ENCODE data around the gene FGF19.

The FGF19 gene

DNA sequence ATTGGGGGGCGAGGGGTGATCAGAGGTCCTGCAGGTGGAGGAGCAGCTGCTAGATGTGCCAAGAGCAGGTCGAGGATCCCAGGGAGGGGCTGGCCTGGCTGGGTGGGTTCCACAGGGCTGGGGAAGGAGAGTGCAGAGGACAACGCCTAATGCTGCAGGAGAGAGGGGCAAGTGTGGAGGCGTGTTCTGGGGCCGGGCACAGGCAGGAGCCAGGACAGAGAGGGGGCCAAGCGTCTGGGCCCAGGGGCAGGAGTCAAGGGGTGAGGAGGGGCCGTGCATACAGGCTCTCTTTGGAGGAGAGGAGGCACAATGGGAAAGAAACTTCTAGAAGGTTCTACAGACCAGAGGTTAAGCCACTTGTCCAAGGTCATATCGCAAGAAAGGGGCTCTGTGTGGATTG lies 26.7 kb upstream of the FGF19 start:
- DNase-seq: no peak
- Mint-ChIP-seq H3K4me1 (ENCODE audit: low read depth) (no peaks in the 10 kb centered on the region), H3K4me3 (no peak overlapping the region), H3K27me3 (peaks cover 61% of the 10 kb centered on the region), H3K36me3 (ENCODE audit: low read depth) (no peaks in the 10 kb centered on the region), H3K9me3 (peaks cover 6% of the 10 kb centered on the region), H3K27ac (no peak overlapping the region)

- H3K36me3 Mint-ChIP-seq (ENCODE audit: low read depth): no peaks in the 10 kb centered on the region
- DNase-seq: no peak
- H3K9me3 Mint-ChIP-seq: no peaks in the 10 kb centered on the region
- H3K27me3 Mint-ChIP-seq: peaks cover 70% of the 10 kb centered on the region
- no peak overlapping the region for H3K4me3 Mint-ChIP-seq
- no peak overlapping the region for H3K27ac Mint-ChIP-seq
- H3K4me1 Mint-ChIP-seq (ENCODE audit: low read depth): no peaks in the 10 kb centered on the region
Observed at GRCh38 chr11:69729252-69729651, 25.4 kb upstream of the FGF19 start.

- no peak overlapping the region for H3K4me3 Mint-ChIP-seq
- no peaks in the 10 kb centered on the region for H3K36me3 Mint-ChIP-seq (ENCODE audit: low read depth)
- DNase-seq: no peak
- H3K9me3 Mint-ChIP-seq: no peaks in the 10 kb centered on the region
- H3K4me1 Mint-ChIP-seq (ENCODE audit: low read depth): no peaks in the 10 kb centered on the region
- peaks cover 84% of the 10 kb centered on the region for H3K27me3 Mint-ChIP-seq
- no peak overlapping the region for H3K27ac Mint-ChIP-seq
Observed at GRCh38 chr11:69727266-69727665, 23.4 kb upstream of the FGF19 start.

- peaks cover 84% of the 10 kb centered on the region for H3K27me3 Mint-ChIP-seq
- DNase-seq: no peak
- no peaks in the 10 kb centered on the region for H3K9me3 Mint-ChIP-seq
- no peaks in the 10 kb centered on the region for H3K36me3 Mint-ChIP-seq (ENCODE audit: low read depth)
- H3K27ac Mint-ChIP-seq: no peak overlapping the region
- no peak overlapping the region for H3K4me3 Mint-ChIP-seq
- no peaks in the 10 kb centered on the region for H3K4me1 Mint-ChIP-seq (ENCODE audit: low read depth)
Observed at GRCh38 chr11:69726481-69726880, 22.7 kb upstream of the FGF19 start.

DNA sequence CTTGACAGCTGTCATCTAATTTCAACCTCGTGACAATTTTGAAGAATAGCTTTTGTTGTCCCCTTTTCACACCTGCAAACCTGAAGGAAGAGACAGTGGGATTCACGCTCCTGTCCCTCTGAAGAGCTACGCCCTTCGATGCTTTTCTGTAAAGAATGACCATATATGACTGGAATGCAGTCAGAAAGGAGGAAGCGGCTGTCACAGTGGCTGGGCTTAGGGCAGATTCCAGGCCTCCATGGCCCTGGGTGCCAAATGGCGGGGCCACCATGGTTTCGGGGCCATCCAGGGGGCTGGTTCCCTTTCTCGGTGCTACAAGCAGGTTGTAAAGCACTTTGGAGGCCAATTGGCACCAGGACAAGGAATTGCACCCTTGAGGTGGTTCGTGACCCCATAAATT lies 22.2 kb upstream of the FGF19 start:
- Mint-ChIP-seq H3K27ac (no peak overlapping the region), H3K4me1 (ENCODE audit: low read depth) (no peaks in the 10 kb centered on the region), H3K27me3 (peaks cover 85% of the 10 kb centered on the region), H3K36me3 (ENCODE audit: low read depth) (no peaks in the 10 kb centered on the region), H3K4me3 (no peak overlapping the region), H3K9me3 (no peaks in the 10 kb centered on the region)
- no peak for DNase-seq

- H3K4me1 Mint-ChIP-seq (ENCODE audit: low read depth): no peaks in the 10 kb centered on the region
- peaks cover 86% of the 10 kb centered on the region for H3K27me3 Mint-ChIP-seq
- H3K4me3 Mint-ChIP-seq: no peak overlapping the region
- no peaks in the 10 kb centered on the region for H3K36me3 Mint-ChIP-seq (ENCODE audit: low read depth)
- DNase-seq: no peak
- no peak overlapping the region for H3K27ac Mint-ChIP-seq
- H3K9me3 Mint-ChIP-seq: no peaks in the 10 kb centered on the region
Observed at GRCh38 chr11:69721745-69722144, 17.9 kb upstream of the FGF19 start.

- Mint-ChIP-seq H3K9me3 (no peaks in the 10 kb centered on the region), H3K27ac (no peak overlapping the region), H3K4me3 (no peak overlapping the region), H3K36me3 (ENCODE audit: low read depth) (no peaks in the 10 kb centered on the region), H3K4me1 (ENCODE audit: low read depth) (no peaks in the 10 kb centered on the region), H3K27me3 (peaks cover 81% of the 10 kb centered on the region)
- no peak for DNase-seq
Observed at GRCh38 chr11:69721106-69721505, 17.3 kb upstream of the FGF19 start.

DNA sequence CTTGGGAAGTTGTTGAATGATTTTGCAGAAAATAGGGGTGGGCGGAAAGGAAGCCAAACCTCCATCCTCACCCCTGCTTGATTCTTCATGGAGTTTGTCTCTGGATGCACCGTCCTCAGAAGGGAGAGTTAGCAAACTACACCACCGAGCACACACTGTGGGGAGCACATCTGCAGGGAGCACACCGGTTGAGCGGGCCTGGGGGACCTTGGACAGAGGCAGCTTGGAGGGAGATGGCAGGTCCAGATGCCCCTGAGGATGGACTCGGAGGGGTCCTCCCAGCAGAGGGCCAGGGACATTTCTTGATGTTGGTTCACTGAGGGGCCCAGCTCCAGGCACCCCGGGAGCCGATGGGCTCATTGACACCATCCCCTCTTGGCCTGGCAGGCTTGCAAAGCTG lies 15.1 kb upstream of the FGF19 start:
- H3K36me3 Mint-ChIP-seq (ENCODE audit: low read depth): no peaks in the 10 kb centered on the region
- DNase-seq: no peak
- no peak overlapping the region for H3K4me3 Mint-ChIP-seq
- H3K4me1 Mint-ChIP-seq (ENCODE audit: low read depth): no peaks in the 10 kb centered on the region
- H3K27me3 Mint-ChIP-seq: peaks cover 64% of the 10 kb centered on the region
- H3K27ac Mint-ChIP-seq: no peak overlapping the region
- no peaks in the 10 kb centered on the region for H3K9me3 Mint-ChIP-seq

DNA sequence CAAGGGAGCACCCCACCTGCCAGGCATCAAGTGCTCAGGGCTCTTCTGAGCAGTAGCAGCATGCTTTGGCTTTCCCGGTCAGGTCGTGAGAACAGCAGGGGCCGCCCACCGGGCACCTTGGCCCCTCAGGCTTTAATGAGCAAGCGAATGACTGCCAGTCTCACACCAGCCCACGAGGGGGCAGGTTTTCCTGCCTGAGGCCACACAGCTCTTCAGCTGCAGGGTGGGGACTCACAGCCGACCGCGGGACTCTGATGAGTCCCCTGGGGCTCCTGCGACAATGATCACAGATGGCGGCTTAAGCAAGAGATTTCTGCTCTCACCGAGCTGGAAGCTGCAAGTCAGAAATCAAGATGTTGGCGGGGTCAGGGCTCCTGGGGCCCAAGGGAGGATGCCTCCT lies 14.3 kb upstream of the FGF19 start:
- Mint-ChIP-seq H3K4me1 (ENCODE audit: low read depth) (no peaks in the 10 kb centered on the region), H3K27ac (no peak overlapping the region), H3K36me3 (ENCODE audit: low read depth) (no peaks in the 10 kb centered on the region), H3K4me3 (no peak overlapping the region), H3K27me3 (peaks cover 57% of the 10 kb centered on the region), H3K9me3 (no peaks in the 10 kb centered on the region)
- no peak for DNase-seq

GRCh38 chr11:69716891-69717747 lies 13.3 kb upstream of the FGF19 start:
- H3K27me3 Mint-ChIP-seq: peaks cover 46% of the 10 kb centered on the region
- DNase-seq: no peak
- H3K9me3 Mint-ChIP-seq: no peaks in the 10 kb centered on the region
- H3K4me1 Mint-ChIP-seq (ENCODE audit: low read depth): peaks cover 4% of the 10 kb centered on the region
- no peak overlapping the region for H3K27ac Mint-ChIP-seq
- H3K36me3 Mint-ChIP-seq (ENCODE audit: low read depth): no peaks in the 10 kb centered on the region
- H3K4me3 Mint-ChIP-seq: no peak overlapping the region

DNA sequence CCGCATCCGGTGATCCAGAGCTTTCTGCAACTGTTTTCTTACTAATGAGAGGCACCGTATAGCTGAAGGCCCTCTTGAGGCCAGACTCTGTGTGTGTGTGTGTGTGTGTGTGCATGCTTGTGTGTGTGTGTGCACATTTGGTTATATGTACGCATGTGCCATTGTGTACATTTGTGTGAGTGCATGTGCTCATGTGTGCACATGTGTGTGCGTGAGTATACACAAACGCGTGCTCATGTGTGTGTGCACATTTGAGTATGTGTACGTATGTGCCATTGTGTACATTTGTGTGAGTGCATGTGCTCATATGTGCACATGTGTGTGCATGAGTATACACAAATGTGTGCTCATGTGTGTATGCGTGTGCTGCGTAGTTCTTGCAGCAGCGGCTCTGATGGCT lies 12.3 kb upstream of the FGF19 start:
- Mint-ChIP-seq H3K4me3 (no peak overlapping the region), H3K27ac (no peak overlapping the region), H3K36me3 (ENCODE audit: low read depth) (no peaks in the 10 kb centered on the region), H3K4me1 (ENCODE audit: low read depth) (peaks cover 10% of the 10 kb centered on the region), H3K27me3 (peaks cover 36% of the 10 kb centered on the region), H3K9me3 (no peaks in the 10 kb centered on the region)
- DNase-seq: no peak

DNA sequence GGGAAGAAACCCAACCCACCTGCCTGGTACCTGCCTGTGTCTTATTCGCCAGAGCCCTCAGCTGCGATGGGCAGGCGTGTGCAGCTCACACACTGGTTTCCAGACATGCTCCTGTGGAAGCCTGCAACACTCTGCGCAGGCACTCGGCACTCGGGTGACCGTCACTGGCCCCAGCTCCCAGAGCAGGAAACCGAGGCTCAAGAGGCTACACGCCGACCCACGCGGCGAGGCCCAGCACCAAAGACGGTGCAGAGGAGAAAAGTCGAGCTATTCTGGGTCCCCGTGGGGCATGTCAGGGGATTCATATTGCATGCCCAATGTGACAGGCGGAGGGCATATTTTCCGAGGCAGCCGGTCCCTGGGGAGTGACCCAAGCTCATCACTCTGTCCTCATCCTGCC lies 11.6 kb upstream of the FGF19 start:
- DNase-seq: no peak
- H3K27ac Mint-ChIP-seq: no peak overlapping the region
- peaks cover 31% of the 10 kb centered on the region for H3K27me3 Mint-ChIP-seq
- peaks cover 10% of the 10 kb centered on the region for H3K4me1 Mint-ChIP-seq (ENCODE audit: low read depth)
- H3K9me3 Mint-ChIP-seq: no peaks in the 10 kb centered on the region
- no peaks in the 10 kb centered on the region for H3K36me3 Mint-ChIP-seq (ENCODE audit: low read depth)
- H3K4me3 Mint-ChIP-seq: no peak overlapping the region

- Mint-ChIP-seq H3K36me3 (ENCODE audit: low read depth) (no peaks in the 10 kb centered on the region), H3K4me3 (peak overlapping the region; percentile 18), H3K27me3 (peaks cover 9% of the 10 kb centered on the region), H3K27ac (peak overlapping the region; percentile 47), H3K9me3 (no peaks in the 10 kb centered on the region), H3K4me1 (ENCODE audit: low read depth) (peaks cover 10% of the 10 kb centered on the region)
- peak; percentile 44 for DNase-seq
Observed at GRCh38 chr11:69711822-69712801, 8.3 kb upstream of the FGF19 start.

DNA sequence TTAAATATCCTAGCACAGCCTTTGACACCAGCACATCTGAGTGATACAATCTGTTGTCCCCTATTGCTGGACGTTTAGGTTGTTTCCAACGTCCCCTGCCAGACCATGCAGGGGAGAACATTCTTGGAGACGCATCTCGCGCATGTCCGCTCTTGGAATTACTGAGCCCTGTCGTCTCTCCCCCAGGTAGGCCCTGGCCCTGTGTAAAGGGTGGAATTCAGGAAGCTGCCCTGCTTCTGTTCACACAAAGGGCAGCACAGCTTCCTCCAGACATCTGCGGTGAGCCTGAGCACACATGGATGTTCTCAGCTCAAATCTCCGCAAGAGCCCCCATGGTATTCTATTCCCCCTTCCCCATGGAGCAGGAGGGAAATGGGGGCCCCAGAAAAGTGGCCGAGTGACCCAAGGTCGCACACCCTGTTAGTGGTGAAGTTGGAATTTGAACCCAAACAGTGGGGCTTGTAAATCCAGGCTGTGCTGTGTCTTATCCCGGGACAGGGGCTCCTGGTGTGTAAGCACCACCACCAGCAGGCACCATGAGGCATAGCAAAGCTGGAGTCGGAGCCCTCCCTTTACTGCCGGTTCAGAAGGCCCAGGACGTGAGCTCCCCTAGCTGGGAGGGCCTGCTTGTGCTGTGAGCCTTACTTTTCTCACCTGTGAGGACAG lies 5.0 kb upstream of the FGF19 start:
- Mint-ChIP-seq H3K4me1 (ENCODE audit: low read depth) (peaks cover 15% of the 10 kb centered on the region), H3K27ac (no peak overlapping the region), H3K4me3 (no peak overlapping the region)

More for the DNA sequence above, 5.0 kb upstream of the FGF19 start:
- Mint-ChIP-seq H3K27me3 (peaks cover 35% of the 10 kb centered on the region), H3K36me3 (ENCODE audit: low read depth) (no peaks in the 10 kb centered on the region), H3K9me3 (no peaks in the 10 kb centered on the region)
- no peak for DNase-seq
